DMS53 (cell line): ENCODE measurements around the gene CKLF.
"Not testable (repeated sequence)": the region's sequence is repeated elsewhere in the genome, so short reads cannot be mapped to it uniquely, and the experiment has no call there.

Experiments
- DNase-seq: peaks from one replicate; lab custom pipeline; 2025; lab: John Stamatoyannopoulos, UW

Gene CKLF

DNA sequence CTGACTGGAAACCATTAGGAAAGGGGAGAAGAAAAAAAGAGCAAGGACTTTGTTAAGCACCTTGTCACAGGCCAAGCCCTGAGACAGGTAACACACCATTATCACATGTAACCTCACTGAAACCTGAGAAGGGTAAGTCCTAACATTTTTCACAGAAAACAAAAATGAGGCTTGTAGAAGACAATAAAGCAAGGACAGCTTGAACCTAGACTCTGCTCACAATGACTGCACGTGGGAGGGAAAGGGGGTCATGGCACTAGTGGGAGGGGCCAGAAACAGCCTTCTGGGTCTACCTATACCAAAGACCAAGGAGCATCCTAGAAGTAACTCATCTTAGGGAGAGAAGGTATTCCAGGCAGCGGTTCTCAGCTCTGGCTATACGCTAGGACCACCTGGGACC is 10.0 kb upstream of the CKLF start:
- no peak for DNase-seq

- DNase-seq = no peak
These were observed 8.8 kb upstream of the CKLF start for GRCh38 chr16:66543541-66543940.

- peak; percentile 5 for DNase-seq
These were observed 8.2 kb upstream of the CKLF start for GRCh38 chr16:66544016-66544757.

- no peak for DNase-seq
These were observed 5.0 kb upstream of the CKLF start for GRCh38 chr16:66547101-66547989.

DNA sequence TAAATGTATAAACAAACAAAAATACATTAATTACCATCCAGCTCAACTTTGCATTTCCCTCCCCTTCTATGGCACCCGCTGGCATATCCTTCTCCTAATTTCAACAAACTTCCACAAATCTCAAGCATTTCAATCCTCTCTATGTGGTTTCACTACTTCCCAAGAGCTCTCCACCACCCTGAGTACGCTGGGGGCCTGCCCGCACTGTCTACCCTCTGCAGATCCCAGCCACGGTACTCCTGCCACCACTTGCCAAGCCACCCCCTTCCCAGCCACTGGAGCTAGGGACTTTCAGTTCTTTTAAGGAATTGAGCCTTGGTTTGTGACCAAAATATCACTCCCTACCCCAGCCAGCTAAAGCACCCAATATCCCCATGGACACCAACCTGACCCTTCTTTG is 4.3 kb upstream of the CKLF start:
- DNase-seq = no peak

GRCh38 chr16:66548868-66549267 is 3.5 kb upstream of the CKLF start:
- no peak for DNase-seq

GRCh38 chr16:66549284-66550131 is 2.9 kb upstream of the CKLF start, which contains the start of gene TK2:
Gene TK2, minus strand, starts transcription at chr16:66550122. Its CDS starts 61 bp downstream, at chr16:66550061.
- DNase-seq = peak; percentile 73

DNA sequence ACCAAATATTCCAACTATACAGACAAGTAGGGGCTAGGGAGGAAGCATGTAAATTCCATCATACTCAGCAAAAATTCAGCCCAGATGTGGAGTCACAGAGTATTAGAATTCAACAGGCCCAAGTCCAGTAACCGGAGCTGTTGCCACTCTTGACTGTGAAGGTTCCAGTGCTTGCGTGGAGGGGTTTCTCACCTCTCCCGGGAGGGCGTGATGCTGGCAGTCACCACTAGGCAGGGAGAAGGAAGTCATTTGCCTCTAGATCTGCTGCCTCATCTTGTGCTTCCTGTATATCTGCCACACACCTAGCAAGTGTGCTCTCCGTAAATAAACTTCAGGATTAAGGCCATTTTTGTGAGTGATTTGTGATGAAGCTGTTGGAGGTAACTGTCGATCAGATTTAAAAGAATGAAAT is 1.0 kb upstream of the CKLF start:
- peak; percentile 76 for DNase-seq

GRCh38 chr16:66551788-66552285 is 539 bp upstream of the CKLF start:
- peak; percentile 38 for DNase-seq

DNA sequence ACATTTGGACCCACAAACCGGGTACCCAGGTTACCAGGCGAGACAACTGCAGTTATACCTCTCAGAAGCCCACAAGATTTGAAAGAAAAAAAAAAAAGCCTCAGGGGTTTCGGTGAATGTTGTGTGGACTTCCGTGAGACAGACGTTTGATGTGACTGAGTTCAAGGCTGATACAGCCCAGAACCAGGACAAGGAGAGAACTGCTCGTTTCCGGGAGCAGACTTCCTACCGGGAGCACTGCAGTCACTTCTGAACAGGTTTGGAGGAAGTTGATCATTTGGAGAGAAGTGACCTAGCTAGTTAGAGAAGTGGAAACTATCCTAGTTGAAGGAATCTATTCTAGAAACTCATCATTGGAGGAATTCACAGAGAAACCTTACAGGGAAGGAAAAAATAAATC is 847 bp downstream of the CKLF start:
- peak; percentile 54 for DNase-seq

- DNase-seq = no peak
These were observed 1.6 kb downstream of the CKLF start for GRCh38 chr16:66554021-66554420.

DNA sequence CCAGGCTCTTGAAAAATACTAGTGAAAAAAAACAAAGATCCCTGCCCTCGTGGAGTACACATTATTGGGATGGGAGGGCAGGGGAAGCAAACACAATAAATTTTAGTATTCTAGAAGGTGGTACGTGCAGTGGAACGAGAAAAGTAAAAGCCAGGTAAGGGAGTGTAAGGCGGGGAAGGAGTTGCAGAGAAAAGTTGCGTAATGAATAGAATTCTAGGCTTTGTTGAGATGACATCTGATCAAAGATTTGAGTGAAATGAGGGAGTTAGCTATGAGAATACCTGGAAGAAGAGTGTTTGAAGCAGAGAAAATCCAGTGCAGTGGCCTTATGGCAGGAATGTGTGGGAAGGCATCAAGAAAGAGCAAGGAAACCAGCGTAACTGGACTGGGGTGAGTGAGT is 2.1 kb downstream of the CKLF start:
- no peak for DNase-seq

- DNase-seq = no peak
These were observed 7.7 kb downstream of the CKLF start for GRCh38 chr16:66560107-66560506.

DNA sequence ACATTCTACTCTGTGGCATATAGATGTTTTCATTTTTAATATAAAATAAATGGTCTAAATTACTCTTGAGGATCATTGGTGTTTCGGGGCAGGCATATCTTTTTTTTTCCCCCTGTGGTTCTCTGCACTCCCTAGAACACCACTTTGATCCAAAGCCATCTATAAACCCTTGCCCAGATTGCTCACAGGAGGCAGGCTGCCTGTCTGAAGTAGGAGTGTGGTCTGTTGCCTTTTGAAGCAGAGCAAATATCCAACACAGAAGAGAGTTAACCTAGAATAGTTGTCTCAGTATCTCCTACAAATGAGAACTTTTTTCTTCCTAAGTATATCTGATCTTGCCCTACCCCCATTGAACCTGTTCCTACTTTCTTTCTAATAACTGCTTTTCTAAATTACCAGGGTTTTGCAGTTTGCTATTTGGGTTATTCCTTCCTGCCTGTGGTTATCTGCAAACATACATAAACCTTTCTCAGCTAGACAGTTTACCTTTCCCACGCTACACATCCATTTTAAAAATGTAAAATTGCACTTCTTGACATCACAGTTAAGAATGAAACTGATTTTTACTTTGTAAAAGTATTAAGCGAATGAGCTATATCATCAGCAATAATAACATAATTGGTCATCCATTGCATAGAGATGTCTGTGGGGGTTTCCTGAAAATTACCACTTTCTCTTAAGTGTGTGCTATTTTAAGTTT is 9.2 kb downstream of the CKLF start:
- no peak for DNase-seq

GRCh38 chr16:66562409-66562808 is 10.0 kb downstream of the CKLF start:
- DNase-seq = no peak

DNA sequence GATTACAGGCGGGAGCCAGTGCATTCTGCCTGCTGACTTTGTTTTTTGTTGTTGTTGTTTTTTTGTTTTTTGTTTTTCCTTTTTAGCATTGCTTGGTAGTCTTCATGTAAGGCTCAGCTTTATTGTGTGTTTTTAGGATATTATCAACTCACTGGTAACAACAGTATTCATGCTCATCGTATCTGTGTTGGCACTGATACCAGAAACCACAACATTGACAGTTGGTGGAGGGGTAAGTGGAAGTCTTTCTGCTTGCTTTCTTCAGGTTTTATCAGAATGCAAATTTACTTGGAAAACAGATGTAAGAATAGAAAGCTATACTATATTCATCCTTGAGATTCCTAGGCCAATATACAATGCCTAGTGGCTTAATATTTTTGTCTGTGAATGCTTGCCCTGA is 10.6 kb downstream of the CKLF start:
- DNase-seq = no peak

DNA sequence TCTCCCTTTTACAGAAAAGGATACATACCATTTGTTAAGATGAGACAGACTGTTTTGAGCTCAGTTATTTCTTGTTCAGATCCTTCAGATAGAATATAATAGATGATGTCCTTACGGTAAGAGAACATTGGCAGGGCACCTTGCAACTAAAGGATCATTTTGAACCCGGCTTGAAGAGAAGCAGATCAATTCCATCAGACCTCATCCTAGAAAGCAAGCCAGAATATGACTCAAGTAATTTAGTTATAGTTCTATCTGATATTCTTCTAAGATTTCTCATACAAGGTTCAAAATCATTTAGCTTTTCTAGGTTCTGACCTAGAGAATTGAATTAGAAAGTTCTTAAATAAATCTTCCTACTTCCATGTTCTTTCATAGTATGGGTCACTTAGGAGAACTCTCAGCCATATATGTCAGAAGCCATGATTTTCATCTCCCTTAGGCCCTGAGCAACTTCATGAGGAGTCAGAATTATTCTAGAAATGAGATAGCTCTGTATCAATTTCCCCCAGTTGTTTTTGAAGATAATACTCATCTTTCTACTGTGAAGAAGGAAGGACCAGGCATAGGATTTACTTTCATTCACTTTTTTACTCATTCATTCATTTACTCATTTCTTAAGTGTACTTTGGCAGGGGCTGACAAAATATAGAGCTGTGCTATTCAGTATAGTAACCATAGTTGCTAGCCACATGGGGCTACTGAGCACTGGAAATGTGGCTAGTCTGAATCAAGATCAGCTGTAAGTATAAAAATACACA is 11.4 kb downstream of the CKLF start:
- DNase-seq = no peak

- no peak for DNase-seq
These were observed 13.9 kb downstream of the CKLF start, which contains the start of gene CMTM1 for GRCh38 chr16:66566051-66566901. Gene CMTM1, plus strand, starts transcription at chr16:66566439. Its CDS starts 75 bp downstream, at chr16:66566514.

- DNase-seq = not testable (repeated sequence)
These were observed 14.9 kb downstream of the CKLF start for GRCh38 chr16:66567270-66567669.

- no peak for DNase-seq
These were observed 16.0 kb downstream of the CKLF start for GRCh38 chr16:66568355-66568754.
